Thyroid gland (tissue), 4 donors: Measurements from ENCODE around the gene GALNTL6.

Experiments
- POLR2A ChIP-seq, 2 donors: fragments of 450-650 bp; IDR thresholded peaks; one replicate each; pipeline ENCODE4 v1.6.1; 2017; ENCODE audit warnings: antibody characterized with exemption in 2 of 2, mild to moderate bottlenecking in 2 of 2, moderate library complexity in 1 of 2
- TF ChIP-seq, protein P1 (sequence below), 6 experiments: fragments of 200-600 bp in 3 of 6; fragments of 450-650 bp in 3 of 6; sonication (generic) in 3 of 6; IDR thresholded peaks; one replicate each; pipeline ENCODE4 v1.5.1; 2016 to 2019; ENCODE audit warnings: antibody characterized with exemption in 6 of 6, mild to moderate bottlenecking in 2 of 6, inconsistent platforms in 1 of 6, moderate library complexity in 1 of 6

DNA sequence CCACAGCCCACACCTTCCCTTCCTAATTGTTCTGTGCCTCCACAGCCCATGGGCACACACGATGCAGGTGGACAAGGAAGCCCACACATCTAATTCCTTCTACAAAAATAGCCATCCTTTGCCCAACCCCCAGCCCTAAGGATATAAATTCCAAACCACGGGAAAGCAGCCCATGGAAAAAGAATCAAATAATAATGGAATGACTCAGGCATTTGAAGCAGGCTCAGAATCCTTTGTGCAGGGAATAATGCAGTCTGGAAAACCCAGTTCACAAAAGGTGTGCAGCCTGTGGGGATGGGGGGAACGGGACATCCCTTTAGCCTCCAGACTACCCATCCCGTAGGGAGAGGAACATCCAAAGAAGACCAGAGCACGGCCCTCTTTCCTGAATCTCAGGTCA is 1013.1 kb downstream of the GALNTL6 start:
- TF ChIP-seq POLR2A (IDR thresholded peaks at IDR 0.05), result no peak
- TF ChIP-seq, protein P1, sequence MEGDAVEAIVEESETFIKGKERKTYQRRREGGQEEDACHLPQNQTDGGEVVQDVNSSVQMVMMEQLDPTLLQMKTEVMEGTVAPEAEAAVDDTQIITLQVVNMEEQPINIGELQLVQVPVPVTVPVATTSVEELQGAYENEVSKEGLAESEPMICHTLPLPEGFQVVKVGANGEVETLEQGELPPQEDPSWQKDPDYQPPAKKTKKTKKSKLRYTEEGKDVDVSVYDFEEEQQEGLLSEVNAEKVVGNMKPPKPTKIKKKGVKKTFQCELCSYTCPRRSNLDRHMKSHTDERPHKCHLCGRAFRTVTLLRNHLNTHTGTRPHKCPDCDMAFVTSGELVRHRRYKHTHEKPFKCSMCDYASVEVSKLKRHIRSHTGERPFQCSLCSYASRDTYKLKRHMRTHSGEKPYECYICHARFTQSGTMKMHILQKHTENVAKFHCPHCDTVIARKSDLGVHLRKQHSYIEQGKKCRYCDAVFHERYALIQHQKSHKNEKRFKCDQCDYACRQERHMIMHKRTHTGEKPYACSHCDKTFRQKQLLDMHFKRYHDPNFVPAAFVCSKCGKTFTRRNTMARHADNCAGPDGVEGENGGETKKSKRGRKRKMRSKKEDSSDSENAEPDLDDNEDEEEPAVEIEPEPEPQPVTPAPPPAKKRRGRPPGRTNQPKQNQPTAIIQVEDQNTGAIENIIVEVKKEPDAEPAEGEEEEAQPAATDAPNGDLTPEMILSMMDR (IDR thresholded peaks at IDR 0.05), result no peak
